HepG2 (cell line): ENCODE measurements around the gene ALDH16A1. TPM values are rescaled to one million over a fixed set of nuclear protein-coding genes. Genes with fewer than 3 reads are reported as not detected.
A peak's percentile ranks its signal among the peaks of the same experiment; 100 is the strongest.

Experiments
- AHDC1 ChIP-seq: sonication (generic); formaldehyde crosslinking; IDR thresholded peaks from 2 replicates; pipeline ENCODE4 v1.5.1; 2020; ENCODE audit warnings: mild to moderate bottlenecking, missing genetic modification reagents, borderline replicate concordance
- FUBP1 ChIP-seq: sonication (generic); formaldehyde crosslinking; IDR thresholded peaks from 2 replicates; pipeline ENCODE4 v1.5.1; 2020; ENCODE audit warnings: missing genetic modification reagents, mild to moderate bottlenecking, borderline replicate concordance
- HBP1 ChIP-seq: IDR thresholded peaks from 2 replicates; pipeline ENCODE4 v1.6.1; 2016; ENCODE audit warnings: low read depth, control low read depth
- KAT8 ChIP-seq: IDR thresholded peaks from 2 replicates; pipeline ENCODE4 v1.6.1; 2016; ENCODE audit warnings: missing genetic modification reagents, missing compliant biosample characterization
- KDM5B ChIP-seq: sonication (generic); formaldehyde crosslinking; IDR thresholded peaks from 2 replicates; pipeline ENCODE4 v1.4.0; 2020; ENCODE audit warnings: missing genetic modification reagents, mild to moderate bottlenecking, borderline replicate concordance
- KMT2A ChIP-seq: sonication (generic); formaldehyde crosslinking; IDR thresholded peaks from 2 replicates; pipeline ENCODE4 v1.4.0; 2020; ENCODE audit warnings: missing genetic modification reagents
- NFKB2 ChIP-seq: sonication (generic); formaldehyde crosslinking; IDR thresholded peaks from 2 replicates; pipeline ENCODE4 v1.4.0; 2020; ENCODE audit warnings: missing genetic modification reagents, borderline replicate concordance
- PHF8 ChIP-seq: sonication (generic); formaldehyde crosslinking; IDR thresholded peaks from 2 replicates; pipeline ENCODE4 v1.5.0; 2020; ENCODE audit warnings: missing genetic modification reagents
- SALL1 ChIP-seq: sonication (generic); formaldehyde crosslinking; IDR thresholded peaks from 2 replicates; pipeline ENCODE4 v1.8.0; 2022; ENCODE audit warnings: mild to moderate bottlenecking, missing genetic modification reagents
- SIX1 ChIP-seq: sonication (generic); formaldehyde crosslinking; IDR thresholded peaks from 2 replicates; pipeline ENCODE4 v1.4.0; 2020; ENCODE audit warnings: missing genetic modification reagents, borderline replicate concordance
- SP5 ChIP-seq: IDR thresholded peaks from 2 replicates; pipeline ENCODE4 v1.6.1; 2016; ENCODE audit warnings: low read depth, borderline replicate concordance
- TRIM24 ChIP-seq: sonication (generic); formaldehyde crosslinking; IDR thresholded peaks from 2 replicates; pipeline ENCODE4 v1.8.0; 2022; ENCODE audit warnings: mild to moderate bottlenecking, missing genetic modification reagents
- XBP1 ChIP-seq: sonication (generic); formaldehyde crosslinking; IDR thresholded peaks from 2 replicates; pipeline ENCODE4 v1.5.0; 2020; ENCODE audit warnings: missing genetic modification reagents
- ZBTB43 ChIP-seq: sonication (generic); formaldehyde crosslinking; conservative IDR thresholded peaks from 2 replicates; pipeline ENCODE4 v1.4.0; 2020; ENCODE audit warnings: missing genetic modification reagents
- ZKSCAN1 ChIP-seq: fragments of 150-350 bp; IDR thresholded peaks from 2 replicates; pipeline ENCODE4 v1.6.1; 2014; ENCODE audit warnings: low read length
- ZNF282 ChIP-seq: fragments of 450-650 bp; IDR thresholded peaks from 2 replicates; pipeline ENCODE4 v1.6.1; 2018; ENCODE audit not compliant: partially characterized antibody
- ZNF546 ChIP-seq: sonication (generic); formaldehyde crosslinking; conservative IDR thresholded peaks from 2 replicates; pipeline ENCODE4 v1.8.1; 2023; ENCODE audit warnings: mild to moderate bottlenecking, missing genetic modification reagents
- ZSCAN22 ChIP-seq: sonication (generic); formaldehyde crosslinking; IDR thresholded peaks from 2 replicates; pipeline ENCODE4 v1.4.0; 2020; ENCODE audit warnings: mild to moderate bottlenecking, missing genetic modification reagents
- polyA plus RNA-seq, 8 experiments: library from polyadenylated mRNA; depleted of rRNA in 3 of 8; stranded (reverse) in 7 of 8; unstranded in 1 of 8; fragments of >200 nt; fragmentation: Illumina TruSeq in 4 of 8; extraction: Trizol in 4 of 8; gene quantifications; 2 replicates each; pipeline versions ENCODE4 v1.2.1 to v1.2.3, GENCODE V29; 2011 to 2016; ENCODE audit warnings: low read depth in 4 of 8, missing spikeins in 1 of 8, mixed read lengths in 1 of 8; ENCODE audit not compliant: insufficient read depth in 1 of 8
- total RNA-seq, 5 experiments: library from RNA; depleted of rRNA; stranded (reverse); fragments of >200 nt; fragmentation: Illumina TruSeq; extraction: Trizol; gene quantifications; 2 replicates each; pipeline ENCODE4 v1.2.3, GENCODE V29; 2016; ENCODE audit warnings: low read depth in 1 of 5
- TF ChIP-seq, protein P1 (sequence below): sonication (generic); formaldehyde crosslinking; IDR thresholded peaks from 2 replicates; pipeline ENCODE4 v1.4.0; 2020; ENCODE audit warnings: mild to moderate bottlenecking, missing genetic modification reagents

ALDH16A1 gene
- total and polyA plus RNA-seq, 2 of the 13 experiments (the other 11 are each of a cell fraction or from before 2014, with no cell fraction given), result 8.4 to 34.9 TPM

GRCh38 chr19:49487277-49488045 lies 34.4 kb downstream of the ALDH16A1 start, which contains the start of gene RPL13A (continued):
- TF ChIP-seq AHDC1 (CRISPR knock-in tag) (0 out of 2 replicates have a peak, but pooled peaks have one; percentile 26), KDM5B (CRISPR knock-in tag) (peak; percentile 87; the same call in 1 of the 2 replicates), ZBTB43 (CRISPR knock-in tag) (no peak), ZSCAN22 (CRISPR knock-in tag) (no peak), NFKB2 (CRISPR knock-in tag) (peak; percentile 82; the same call in 1 of the 2 replicates), ZNF282 (no peak), SALL1 (peak; percentile 86), ZKSCAN1 (no peak), SIX1 (CRISPR knock-in tag) (no peak), ZNF546 (CRISPR knock-in tag) (no peak), PHF8 (peak; percentile 94), TRIM24 (CRISPR knock-in tag) (no peak), FUBP1 (CRISPR knock-in tag) (no peak), KMT2A (CRISPR knock-in tag) (peak; percentile 85), KAT8 (CRISPR knock-in tag) (peak; percentile 92), XBP1 (CRISPR knock-in tag) (peak; percentile 77; the same call in 1 of the 2 replicates), SP5 (no peak), HBP1 (CRISPR knock-in tag) (peak; percentile 84; the same call in 1 of the 2 replicates)
- TF ChIP-seq, protein P1, sequence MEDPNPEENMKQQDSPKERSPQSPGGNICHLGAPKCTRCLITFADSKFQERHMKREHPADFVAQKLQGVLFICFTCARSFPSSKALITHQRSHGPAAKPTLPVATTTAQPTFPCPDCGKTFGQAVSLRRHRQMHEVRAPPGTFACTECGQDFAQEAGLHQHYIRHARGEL (CRISPR knock-in tag), result no peak
